ENCODE data around the gene PRDM2.
"Not testable (repeated sequence)": the region's sequence is repeated elsewhere in the genome, so short reads cannot be mapped to it uniquely, and the experiment has no call there.

Gene PRDM2, protein sequence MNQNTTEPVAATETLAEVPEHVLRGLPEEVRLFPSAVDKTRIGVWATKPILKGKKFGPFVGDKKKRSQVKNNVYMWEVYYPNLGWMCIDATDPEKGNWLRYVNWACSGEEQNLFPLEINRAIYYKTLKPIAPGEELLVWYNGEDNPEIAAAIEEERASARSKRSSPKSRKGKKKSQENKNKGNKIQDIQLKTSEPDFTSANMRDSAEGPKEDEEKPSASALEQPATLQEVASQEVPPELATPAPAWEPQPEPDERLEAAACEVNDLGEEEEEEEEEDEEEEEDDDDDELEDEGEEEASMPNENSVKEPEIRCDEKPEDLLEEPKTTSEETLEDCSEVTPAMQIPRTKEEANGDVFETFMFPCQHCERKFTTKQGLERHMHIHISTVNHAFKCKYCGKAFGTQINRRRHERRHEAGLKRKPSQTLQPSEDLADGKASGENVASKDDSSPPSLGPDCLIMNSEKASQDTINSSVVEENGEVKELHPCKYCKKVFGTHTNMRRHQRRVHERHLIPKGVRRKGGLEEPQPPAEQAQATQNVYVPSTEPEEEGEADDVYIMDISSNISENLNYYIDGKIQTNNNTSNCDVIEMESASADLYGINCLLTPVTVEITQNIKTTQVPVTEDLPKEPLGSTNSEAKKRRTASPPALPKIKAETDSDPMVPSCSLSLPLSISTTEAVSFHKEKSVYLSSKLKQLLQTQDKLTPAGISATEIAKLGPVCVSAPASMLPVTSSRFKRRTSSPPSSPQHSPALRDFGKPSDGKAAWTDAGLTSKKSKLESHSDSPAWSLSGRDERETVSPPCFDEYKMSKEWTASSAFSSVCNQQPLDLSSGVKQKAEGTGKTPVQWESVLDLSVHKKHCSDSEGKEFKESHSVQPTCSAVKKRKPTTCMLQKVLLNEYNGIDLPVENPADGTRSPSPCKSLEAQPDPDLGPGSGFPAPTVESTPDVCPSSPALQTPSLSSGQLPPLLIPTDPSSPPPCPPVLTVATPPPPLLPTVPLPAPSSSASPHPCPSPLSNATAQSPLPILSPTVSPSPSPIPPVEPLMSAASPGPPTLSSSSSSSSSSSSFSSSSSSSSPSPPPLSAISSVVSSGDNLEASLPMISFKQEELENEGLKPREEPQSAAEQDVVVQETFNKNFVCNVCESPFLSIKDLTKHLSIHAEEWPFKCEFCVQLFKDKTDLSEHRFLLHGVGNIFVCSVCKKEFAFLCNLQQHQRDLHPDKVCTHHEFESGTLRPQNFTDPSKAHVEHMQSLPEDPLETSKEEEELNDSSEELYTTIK (N-terminal part only)

DNA sequence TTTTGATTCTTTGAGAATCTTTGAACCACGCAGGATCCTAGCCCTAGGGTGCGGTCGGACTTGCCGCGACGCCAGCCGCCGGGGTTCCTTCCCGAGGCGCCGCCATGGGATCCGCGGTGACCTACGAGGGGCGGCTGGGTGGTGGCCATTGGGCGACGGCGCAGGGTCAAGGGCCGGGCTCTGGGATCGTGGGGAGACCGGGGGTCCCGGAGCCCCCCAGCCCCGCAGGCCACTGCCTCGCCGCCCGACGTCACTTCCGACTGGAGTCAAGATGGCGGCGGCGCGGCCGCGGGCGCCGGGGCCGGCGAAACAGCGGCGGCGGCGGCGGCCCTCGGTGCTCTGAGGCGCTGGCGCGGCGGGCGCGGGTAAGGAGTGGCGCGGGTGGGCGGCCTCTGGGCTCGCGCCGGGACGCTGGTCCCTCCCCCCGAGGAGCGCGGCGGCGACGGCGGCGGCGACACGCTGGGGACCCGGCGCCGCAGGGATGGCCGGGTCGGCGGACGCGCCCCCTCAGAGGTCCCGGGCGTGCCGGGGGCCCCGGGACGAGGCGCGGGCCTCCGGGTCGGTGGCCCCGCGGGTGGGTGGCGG is at the start of gene PRDM2:
PRDM2 (plus strand) TSS at position 253 of the 585 bp plus-strand sequence. CDS start 15,418 bp downstream, outside the sequence.
- DNase-seq, result peak in 1 of 2 experiments; percentile 17

DNA sequence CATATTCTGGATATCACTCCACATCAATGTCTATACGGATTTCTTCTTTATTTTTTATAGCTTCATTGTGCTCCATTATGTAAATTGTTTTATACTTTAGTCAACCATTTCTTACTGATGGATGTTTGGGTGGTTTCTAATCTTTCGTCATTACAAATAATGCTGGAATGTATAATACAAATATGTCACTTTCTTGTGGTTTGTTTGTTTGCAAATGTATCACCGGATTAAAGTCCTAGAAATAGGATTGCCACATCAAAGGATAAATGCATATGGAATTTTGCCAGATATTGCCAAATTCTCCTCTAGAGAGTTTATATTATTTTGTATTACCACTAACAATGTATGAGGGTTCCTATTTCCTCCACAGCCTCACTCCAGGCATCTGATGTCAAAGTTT is 48.7 kb upstream of the PRDM2 start:
- DNase-seq, result no peak

DNA sequence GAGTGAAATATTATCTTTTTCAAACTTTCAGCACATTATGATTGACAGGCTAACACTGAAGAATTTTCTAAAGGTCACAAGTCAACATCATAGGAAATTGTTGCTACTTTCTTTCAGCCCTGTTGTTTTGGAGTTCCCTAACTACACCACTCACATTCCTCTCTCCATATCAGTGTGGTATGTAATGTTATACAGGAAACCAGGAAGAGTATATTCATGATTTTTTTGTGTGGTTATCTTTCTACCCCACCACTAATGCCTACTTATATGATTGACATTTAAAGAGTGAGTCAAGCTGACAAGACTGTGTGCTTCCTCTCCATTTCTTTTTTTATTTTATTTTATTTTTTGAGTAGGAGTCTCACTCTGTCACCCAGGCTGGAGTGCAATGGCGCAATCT is 47.8 kb upstream of the PRDM2 start:
- DNase-seq, result no peak

DNA sequence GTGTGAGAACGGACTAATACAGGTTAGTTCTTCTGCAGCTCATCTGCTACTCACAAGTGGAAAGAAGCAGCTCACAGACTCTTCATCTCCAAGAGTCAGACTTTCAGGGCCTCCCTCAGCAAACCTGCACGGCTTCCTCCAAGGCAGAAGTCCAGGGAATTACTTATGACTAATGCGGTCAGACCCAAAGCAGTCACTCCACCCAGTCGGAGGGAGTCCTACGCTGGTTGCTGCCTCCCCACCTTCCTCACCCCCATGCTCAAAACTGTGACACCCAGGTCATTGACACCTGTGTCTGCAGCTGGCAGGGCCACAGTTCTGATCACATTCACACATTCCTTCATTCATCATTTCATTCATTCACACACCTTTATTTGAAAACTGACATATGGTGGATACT is 38.4 kb upstream of the PRDM2 start:
- DNase-seq, result peak; percentile 59 to 81

DNA sequence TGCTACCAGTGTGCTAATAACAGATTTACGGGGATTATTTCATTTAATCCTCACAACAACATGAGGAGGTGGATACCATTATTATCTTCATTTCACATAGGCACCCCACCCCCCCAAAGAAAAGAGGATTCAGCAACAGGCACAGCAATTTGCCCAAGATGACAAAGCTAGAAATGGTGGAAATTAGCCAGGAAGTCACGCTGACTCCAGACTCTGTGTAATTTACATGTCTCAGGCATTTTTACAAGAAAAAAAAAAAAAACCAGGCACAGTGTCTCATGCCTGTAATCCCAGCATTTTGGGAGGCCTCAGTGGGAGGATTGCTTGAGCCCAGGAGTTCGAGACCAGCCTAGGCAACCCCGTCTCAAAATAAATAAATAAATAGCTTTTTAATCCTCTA is 37.5 kb upstream of the PRDM2 start:
- peak; percentile 40 to 72 for DNase-seq

DNA sequence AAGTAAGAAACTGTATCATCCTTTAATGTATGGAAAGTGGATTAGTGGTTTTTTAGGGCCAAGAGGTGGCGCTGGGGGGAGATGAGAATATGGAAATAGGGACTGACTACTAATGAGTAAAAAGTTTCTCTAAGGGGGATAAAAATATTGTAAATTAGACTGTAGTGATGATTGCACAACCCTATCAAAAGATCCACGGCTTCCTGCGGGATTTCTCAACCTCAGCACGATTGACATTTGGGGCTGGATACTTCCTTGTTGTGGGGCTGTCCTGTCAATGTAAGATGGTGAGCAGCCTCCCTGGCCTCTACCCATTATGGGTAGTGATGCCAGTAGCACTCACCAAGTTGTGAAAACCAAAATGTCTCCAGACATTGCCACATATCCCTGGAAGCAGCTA is 36.0 kb upstream of the PRDM2 start:
- DNase-seq, result no peak

DNA sequence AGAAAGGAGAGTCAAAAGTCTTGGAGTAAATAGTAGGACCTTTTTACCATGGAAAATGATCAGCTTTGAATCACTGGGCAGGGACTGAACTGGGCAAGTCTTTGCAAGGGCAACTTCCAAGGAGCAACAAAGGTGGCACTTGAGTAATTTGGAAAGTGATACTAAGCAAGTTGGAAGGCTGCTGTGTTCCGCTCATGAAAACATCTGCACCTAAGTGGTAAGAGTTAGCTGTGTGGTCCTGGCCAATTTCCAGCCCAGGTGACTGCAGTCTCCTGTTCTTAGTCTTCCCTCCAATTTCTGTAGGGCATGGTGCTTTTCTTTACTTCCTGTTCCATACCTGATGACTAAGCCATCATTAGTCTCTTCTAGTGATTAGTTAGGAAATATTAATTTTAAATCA is 35.5 kb upstream of the PRDM2 start:
- no peak for DNase-seq

DNA sequence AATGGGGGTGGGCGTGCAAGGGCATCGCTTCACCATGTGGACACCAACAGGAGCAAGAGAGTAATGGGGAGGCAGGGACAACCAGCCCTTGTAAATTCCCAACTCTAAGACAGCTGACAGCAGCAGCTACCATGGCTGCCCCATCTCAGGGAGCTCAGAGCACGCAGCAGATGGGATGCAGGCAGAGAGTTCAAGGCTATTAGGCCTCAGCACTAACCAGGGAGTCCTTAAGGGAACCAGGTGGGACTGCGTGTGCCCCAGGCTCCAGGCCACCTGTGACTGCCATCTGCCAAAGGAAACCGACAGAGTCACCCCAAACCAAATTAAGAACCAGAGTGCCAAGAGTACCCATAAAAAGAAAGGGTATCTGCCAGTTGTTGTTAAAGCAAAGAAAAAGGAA is 33.7 kb upstream of the PRDM2 start:
- DNase-seq, result peak; percentile 84 to 95

DNA sequence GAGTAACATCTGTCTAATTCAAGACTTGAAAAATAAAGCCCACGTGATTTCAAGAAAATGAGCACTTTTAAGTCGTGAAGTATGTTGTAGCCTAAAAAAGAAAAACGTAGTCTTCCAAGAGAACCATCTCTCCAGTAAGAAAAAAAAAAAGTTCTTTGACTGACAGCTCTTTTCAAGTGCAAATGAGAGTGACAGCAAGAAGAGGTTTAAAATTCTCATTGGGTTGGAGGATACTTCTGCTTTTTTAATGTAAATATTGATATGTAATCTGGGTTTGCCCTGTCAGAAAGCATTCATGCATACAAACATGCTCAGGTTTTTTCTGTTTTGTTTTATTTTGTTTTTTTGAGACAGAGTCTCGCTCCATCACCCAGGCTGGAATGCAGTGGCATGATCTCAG is 32.3 kb upstream of the PRDM2 start:
- DNase-seq, result no peak

DNA sequence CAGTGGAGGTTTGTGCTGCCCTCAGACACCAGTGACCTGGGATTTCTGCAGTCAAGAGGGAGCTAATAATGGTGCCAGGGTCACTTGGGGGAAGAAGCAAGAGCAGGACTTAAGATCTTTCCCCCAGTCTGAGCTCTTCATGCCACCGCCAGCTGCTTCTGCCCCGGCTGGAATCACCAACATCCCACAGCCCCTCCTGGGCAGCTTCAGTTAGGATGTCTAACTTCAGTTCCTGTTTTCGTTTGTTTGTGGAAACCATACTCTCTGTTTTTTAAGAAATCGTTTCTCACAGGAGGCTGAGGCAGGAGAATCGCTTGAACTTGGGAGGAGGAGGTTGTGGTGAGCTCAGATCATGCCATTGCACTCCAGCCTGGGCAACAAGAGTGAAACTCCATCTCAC is 25.6 kb upstream of the PRDM2 start:
- DNase-seq, result no peak

DNA sequence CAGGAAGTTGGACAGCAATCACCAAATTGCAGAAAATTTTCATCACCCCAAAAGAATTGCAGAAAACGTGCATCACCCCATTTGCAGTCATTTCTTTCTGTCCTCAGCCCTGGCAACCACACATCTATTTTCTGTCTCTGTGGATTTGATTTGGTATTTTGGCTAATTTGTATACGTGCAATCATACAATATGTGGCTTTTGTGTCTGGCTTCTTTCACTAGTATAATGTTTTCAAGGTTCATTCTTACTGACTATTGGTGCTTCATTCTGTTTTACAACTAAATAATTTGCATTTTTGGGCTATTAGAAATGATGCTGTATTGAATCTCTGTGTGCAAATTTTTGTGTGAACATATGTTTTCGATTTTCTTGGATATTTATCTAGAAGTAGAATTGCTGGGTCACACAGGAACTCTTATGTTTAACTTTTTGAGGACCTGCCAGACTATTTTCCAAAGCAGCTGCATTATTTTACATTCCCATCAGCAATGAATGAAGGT is 24.8 kb upstream of the PRDM2 start:
- no peak for DNase-seq

DNA sequence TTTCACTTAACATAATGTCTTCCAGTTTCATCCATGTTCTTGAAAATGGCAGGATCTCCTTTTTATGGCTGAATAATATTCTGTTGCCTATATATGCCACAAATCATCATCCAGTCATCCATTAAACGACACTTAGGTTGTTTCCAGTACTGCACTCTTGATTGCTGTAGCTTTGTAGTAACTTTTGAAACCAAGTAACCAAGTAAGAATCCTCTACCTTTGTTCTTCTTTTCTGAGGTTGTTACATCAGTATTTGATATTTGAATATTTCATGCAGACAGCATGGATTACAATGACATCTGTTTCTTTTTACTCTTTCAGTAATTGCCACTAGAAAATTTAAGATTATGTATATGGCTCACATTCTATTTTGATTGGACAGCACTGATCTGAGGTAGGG is 22.1 kb upstream of the PRDM2 start:
- DNase-seq, result no peak

DNA sequence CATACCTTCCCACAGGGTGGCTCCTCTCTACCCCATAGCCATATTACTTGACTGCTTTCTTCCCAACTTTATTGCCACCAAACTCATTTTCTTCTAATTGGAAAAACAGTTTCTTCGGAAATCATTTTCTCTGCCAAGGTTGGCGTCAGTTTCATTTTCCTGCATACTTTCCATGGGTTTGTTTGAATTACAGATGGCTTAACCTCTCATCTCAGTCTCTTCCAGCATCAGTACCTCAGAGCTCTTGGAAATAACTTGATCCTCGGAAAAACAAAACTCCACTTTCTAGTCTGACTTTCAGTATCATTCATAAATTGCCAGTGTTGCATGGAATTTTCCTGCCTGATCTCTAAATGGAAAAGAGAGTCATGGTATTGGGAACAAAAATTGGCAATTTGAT is 20.3 kb upstream of the PRDM2 start:
- no peak for DNase-seq

DNA sequence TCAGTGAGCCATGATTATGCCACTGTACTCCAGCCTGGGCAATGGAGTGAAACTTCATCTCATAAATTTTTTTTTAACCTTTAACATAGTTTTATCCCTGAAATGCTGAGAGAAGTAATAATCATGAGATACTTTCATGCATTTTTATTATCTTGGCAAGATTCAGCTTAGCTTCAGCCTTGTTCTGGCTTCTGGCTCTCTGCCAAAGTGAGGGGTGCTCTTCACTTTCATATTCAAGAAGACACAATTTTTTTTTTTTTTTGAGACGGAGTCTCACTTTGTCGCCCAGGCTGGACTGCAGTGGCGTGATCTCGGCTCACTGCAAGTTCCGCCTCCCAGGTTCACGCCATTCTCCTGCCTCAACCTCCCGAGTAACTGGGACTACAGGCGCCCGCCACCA is 19.4 kb upstream of the PRDM2 start:
- DNase-seq, result not testable (repeated sequence)

DNA sequence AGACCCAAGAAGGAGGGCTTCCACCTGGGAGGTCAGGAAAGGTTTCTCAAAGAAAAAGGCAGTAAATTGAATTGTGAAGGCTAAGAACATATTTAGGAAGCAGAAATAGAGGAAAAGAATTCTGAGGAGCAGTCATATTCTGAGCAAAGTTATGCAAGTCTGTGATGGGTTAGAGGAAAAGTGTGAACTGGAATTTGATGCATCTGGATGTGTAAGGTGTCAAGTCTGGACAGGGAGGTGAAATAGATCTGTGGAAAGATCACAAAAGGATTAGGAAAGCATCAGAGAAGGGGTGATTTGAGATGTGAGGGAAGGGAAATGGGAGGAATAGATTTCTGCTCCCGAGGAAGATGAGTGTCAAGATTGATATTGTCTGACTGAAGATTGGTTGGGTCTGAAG is 18.1 kb upstream of the PRDM2 start:
- DNase-seq, result no peak

DNA sequence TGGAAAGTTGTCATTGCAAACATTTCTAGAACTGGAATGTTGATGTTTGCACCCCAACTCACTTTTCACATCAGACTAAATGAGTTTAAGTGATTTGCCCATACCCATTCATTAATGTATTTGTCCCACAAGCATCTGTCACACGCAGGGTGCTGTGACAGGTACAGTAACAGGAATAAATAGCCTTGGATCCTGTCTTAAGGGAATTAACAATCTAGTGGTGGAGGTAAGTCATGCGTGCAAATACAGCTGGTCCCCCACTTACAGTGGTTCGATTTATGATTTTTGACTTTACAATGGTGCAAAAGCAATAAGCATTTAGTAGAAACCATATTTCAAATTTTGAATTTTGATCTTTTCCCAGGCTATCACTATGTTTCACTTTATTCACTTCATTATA is 17.5 kb upstream of the PRDM2 start:
- DNase-seq, result peak; percentile 39 to 81

DNA sequence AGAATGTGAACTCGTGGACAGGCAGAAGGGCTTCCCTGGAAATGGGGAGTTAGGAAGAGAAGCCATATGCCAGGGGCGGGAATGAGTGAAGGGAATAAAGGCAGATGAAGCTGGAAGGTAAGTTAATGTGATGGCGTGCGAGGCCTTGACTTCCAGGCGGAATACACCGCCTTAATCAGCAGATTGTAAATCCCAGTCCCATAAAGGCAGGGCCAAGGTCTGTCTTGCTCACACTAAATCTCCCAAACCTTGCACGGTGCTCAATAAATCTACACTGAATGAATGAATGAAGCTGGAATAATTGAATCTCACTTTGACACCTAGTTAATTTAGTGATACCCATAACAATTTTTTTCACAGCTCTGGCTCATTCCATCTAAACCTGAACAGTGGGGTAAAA is 16.8 kb upstream of the PRDM2 start:
- peak in 1 of 2 experiments; percentile 38 for DNase-seq

DNA sequence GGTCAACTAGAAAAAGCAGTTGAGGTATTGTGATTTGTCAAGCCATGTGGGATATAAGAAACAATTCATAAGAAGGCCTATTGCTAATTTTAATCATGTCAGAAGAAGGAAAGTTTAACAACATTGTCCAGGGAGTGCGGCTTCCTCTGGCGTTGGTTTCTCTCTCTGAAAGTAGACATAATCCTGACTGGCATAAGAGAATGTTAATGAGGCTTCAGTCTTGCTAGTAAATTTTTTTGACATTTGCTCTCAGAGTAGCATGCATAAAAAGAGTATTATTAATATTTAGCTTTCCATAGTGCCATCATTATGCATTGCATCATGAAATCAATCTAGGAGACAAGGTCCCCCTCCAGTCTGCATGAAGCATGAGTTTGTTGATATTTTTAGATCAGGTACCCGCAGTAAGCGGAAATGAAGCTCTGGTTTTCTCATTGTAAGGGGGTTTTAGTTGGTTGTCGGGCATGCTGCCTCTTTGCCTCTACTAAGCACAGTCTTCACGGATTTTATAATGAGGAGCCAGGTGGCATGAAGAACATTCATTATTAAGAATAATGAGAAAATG is 12.8 kb upstream of the PRDM2 start:
- no peak for DNase-seq

DNA sequence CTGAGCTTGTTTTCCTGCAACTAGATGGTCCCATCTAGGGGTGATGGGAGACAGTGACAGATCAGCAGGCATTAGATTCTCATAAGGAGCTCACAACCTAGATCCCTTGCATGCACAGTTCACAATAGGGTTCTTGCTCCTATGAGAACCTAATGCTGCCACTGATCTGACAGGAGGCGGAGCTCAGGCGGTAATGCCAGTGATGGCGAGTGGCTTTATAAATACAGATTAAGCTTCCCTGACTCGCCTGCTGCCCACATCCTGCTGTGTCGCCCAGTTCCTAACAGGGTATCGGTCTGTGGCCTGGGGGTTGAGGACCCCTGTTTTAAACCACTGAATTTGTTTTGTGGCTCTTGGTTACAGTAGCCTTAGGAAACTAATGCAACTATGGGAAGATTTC is 6.9 kb upstream of the PRDM2 start:
- DNase-seq, result peak in 1 of 2 experiments; percentile 11

DNA sequence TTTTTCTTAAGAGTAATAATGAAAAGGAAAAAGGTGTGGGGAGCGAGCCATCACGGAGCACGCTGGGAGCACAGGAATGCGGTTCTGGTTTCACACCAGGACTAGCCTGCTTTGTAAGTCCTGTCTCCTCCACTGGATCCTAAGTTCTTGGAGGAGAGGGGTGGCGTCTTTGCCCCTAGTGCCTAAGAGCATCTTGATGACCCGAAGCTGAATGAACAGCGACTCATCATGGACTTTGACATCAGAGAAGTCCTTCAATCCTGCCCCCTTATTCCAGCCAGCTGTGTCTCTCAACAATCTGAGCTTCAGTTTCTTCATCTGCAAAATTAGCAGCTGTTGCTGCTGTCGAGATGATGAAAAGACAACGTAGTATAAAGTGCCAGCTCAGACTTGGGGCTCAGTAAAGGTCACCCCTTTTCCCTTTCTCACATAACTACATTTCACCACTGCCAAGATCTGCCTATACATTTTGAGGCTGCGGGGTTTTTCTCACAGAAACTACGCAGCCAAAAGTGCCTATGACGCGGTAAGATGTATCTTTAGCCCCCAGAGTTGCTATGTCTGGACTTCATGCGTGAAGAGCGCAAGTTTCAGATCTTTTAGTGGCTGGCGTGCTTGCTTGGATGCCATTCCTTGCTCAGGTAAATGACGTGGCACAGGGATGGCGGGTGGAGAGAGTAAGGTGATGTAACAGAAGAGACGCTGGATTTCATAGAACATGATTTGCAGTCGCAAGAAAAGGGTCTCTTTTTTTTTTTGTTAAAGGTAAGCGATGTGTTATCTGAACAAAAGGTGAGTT is 4.9 kb upstream of the PRDM2 start:
- DNase-seq, result no peak

DNA sequence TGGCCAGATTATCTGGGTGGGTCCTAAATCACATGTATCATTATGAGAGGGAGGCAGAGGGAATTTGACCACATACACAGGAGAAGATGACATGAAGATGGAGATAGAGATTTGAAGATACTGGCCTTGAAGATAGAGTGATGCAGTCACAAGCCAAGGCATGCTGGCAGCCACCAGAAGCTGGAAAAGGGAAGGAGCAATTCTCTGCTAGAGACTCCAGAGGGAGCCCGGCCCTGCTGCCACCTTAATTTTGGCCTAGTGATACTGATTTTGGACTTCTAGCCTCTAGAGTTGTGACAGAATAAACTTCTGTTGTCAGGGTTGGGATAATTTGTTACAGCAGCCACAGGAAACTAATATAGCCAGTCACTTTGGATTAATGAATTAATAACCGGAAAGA is 2.2 kb upstream of the PRDM2 start:
- DNase-seq, result no peak

Measured in NCI-H524 (cell line).